Measurements from ENCODE around the gene AGPAT3.

DNA sequence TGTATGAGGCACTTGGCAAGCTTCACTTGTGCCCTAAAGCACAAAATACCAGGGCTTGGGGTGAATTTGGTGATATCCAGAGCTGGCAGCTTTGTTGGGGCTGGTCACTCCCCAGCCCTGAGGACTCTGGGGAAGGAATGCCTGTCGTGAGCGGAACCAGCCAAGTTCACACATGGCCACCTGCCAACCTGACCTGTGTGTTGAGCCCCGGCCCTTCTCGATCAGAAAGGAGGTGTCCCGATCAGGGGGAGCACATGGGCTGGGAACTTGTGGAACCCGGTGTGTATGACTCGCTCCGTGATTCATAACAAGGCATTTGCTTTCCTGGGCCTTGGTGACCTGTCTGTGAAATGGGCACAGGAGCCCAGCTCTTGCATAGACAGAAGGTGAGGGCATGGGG is 43.1 kb downstream of the AGPAT3 start:
- no peak for TF ChIP-seq POLR2A (IDR thresholded peaks at IDR 0.05)
- TF ChIP-seq, protein P1, sequence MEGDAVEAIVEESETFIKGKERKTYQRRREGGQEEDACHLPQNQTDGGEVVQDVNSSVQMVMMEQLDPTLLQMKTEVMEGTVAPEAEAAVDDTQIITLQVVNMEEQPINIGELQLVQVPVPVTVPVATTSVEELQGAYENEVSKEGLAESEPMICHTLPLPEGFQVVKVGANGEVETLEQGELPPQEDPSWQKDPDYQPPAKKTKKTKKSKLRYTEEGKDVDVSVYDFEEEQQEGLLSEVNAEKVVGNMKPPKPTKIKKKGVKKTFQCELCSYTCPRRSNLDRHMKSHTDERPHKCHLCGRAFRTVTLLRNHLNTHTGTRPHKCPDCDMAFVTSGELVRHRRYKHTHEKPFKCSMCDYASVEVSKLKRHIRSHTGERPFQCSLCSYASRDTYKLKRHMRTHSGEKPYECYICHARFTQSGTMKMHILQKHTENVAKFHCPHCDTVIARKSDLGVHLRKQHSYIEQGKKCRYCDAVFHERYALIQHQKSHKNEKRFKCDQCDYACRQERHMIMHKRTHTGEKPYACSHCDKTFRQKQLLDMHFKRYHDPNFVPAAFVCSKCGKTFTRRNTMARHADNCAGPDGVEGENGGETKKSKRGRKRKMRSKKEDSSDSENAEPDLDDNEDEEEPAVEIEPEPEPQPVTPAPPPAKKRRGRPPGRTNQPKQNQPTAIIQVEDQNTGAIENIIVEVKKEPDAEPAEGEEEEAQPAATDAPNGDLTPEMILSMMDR (IDR thresholded peaks at IDR 0.05): no peak

Data from prostate gland (tissue), 2 donors.